ENCODE results near the gene DDX39A.
A peak's percentile ranks its signal among the peaks of the same experiment; 100 is the strongest.

DDX39A gene

DNA sequence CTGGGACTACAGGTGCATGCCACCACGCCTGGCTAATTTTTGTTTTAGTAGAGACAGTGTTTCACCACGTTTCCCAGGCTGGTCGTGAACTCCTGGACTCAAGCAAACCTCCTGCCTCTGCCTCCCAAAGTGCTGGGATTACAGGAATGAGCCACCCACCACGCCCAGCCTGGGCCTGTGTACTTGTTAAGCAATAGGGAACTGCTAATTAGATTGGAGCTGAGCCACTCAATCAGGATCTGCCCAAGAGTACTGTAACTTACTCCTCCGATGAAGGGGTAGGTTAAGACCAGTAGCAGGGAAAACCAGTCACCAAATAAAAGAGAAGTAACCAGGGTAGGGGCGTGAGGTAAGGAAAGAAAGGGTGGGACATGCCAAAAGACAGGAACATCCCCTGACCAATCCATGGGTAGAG, 2.3 kb downstream of the DDX39A start:
- Histone ChIP-seq H3K9ac (ENCODE audit: low read length) (peak overlapping the region; percentile 48), H3K27me3 (ENCODE audit: control insufficient read depth in 1 of 2, insufficient read depth in 1 of 2, low read length in 2 of 2) (no peaks in the 10 kb centered on the region), H3K79me1 (replicated peaks; ENCODE audit: low read length, poor library complexity, severe bottlenecking) (peaks cover 1% of the 10 kb centered on the region), H3K4me3 (ENCODE audit: insufficient read depth in 1 of 2, low read depth in 1 of 2, low read length in 2 of 2) (peak overlapping the region in 1 of 2 experiments; percentile 38), H3K23ac (ENCODE audit: low read length in 2 of 2) (peak overlapping the region in 1 of 2 experiments; percentile 86), H4K8ac (ENCODE audit: low read length) (no peak overlapping the region), H2AFZ (ENCODE audit: low read depth, low read length) (no peak overlapping the region), H3K36me3 (ENCODE audit: control insufficient read depth in 1 of 2, insufficient read depth in 2 of 2, low read depth in 1 of 2, low read length in 2 of 2) (peaks cover 20 to 29% of the 10 kb centered on the region in 2 experiments), H3K4ac (ENCODE audit: low read depth in 1 of 2, low read length in 2 of 2) (no peak overlapping the region), H3K18ac (ENCODE audit: low read depth in 1 of 2, low read length in 2 of 2) (no peak overlapping the region), H3K27ac (ENCODE audit: low read length, poor library complexity, severe bottlenecking) (no peak overlapping the region), H3K14ac (ENCODE audit: low read length in 2 of 2) (no peak overlapping the region), H3K4me2 (ENCODE audit: low read length, poor library complexity, severe bottlenecking) (no peak overlapping the region), H2BK120ac (ENCODE audit: low read depth, low read length) (no peak overlapping the region), H3K9me3 (ENCODE audit: control insufficient read depth, low read length) (no peaks in the 10 kb centered on the region), H3K4me1 (ENCODE audit: control insufficient read depth, insufficient read depth, low read depth, low read length) (peaks cover 35% of the 10 kb centered on the region), H4K91ac (ENCODE audit: low read length) (no peak overlapping the region), H2BK5ac (ENCODE audit: low read depth, low read length, poor library complexity, severe bottlenecking) (no peak overlapping the region), H2AK5ac (ENCODE audit: low read length, severe bottlenecking) (no peak overlapping the region), H2BK12ac (ENCODE audit: low read length in 2 of 2) (no peak overlapping the region), H2BK15ac (ENCODE audit: low read depth, poor library complexity, severe bottlenecking) (no peak overlapping the region)
- DNase-seq, result no peak
- 89% methylated on average over 6 of the region's 6 CpGs for WGBS

DNA sequence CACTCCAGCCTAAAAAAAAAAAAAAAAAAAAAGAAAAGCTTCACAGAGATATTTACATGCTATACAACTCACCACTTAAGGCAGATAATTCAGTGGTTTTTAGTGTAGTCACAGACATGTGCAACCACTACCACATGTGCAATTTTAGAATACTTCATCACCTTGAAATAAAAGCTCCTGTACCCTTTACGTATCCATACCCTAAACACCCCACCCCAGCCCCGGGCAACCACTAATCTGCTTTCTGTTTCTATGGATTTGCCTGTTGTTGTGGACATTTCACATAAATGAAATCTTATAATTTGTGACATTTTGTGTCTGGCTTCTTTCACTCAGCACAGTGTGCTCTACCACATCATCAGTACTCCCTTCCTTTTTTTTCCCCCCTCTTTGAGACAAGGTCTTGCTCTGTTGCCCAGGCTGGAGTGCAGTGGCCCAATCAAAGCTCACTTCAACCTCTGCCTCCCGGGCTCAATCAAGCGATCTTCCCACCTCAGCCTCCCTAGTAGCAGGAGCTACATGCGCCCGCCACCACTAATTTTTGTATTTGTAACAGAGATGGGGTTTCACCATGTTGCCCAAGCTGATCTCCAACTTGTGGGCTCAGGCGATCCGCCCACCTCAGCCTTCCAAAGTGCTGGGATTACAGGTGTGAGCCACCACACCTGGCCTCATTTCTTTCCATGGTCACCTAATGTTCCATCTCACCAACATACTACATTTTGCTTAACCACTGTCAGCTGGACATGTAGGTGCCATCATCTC, 4.0 kb downstream of the DDX39A start:
- Histone ChIP-seq H3K4ac (ENCODE audit: low read depth in 1 of 2, low read length in 2 of 2) (no peak overlapping the region), H3K9me3 (ENCODE audit: control insufficient read depth, low read length) (no peaks in the 10 kb centered on the region), H2AK5ac (ENCODE audit: low read length, severe bottlenecking) (no peak overlapping the region), H2BK15ac (ENCODE audit: low read depth, poor library complexity, severe bottlenecking) (no peak overlapping the region), H3K36me3 (ENCODE audit: control insufficient read depth in 1 of 2, insufficient read depth in 2 of 2, low read depth in 1 of 2, low read length in 2 of 2) (peaks cover 37 to 46% of the 10 kb centered on the region in 2 experiments), H3K23ac (ENCODE audit: low read length in 2 of 2) (no peak overlapping the region), H2BK120ac (ENCODE audit: low read depth, low read length) (no peak overlapping the region), H2BK5ac (ENCODE audit: low read depth, low read length, poor library complexity, severe bottlenecking) (no peak overlapping the region), H3K79me1 (replicated peaks; ENCODE audit: low read length, poor library complexity, severe bottlenecking) (peaks cover 5% of the 10 kb centered on the region), H2AFZ (ENCODE audit: low read depth, low read length) (no peak overlapping the region), H3K18ac (ENCODE audit: low read depth in 1 of 2, low read length in 2 of 2) (no peak overlapping the region), H3K27me3 (ENCODE audit: control insufficient read depth in 1 of 2, insufficient read depth in 1 of 2, low read length in 2 of 2) (no peaks in the 10 kb centered on the region), H3K27ac (ENCODE audit: low read length, poor library complexity, severe bottlenecking) (no peak overlapping the region), H2BK12ac (ENCODE audit: low read length in 2 of 2) (no peak overlapping the region), H4K91ac (ENCODE audit: low read length) (no peak overlapping the region), H3K9ac (ENCODE audit: low read length) (no peak overlapping the region), H3K4me2 (ENCODE audit: low read length, poor library complexity, severe bottlenecking) (no peak overlapping the region), H3K4me1 (ENCODE audit: control insufficient read depth, insufficient read depth, low read depth, low read length) (peaks cover 35% of the 10 kb centered on the region), H4K8ac (ENCODE audit: low read length) (no peak overlapping the region), H3K4me3 (ENCODE audit: insufficient read depth in 1 of 2, low read depth in 1 of 2, low read length in 2 of 2) (no peak overlapping the region), H3K14ac (ENCODE audit: low read length in 2 of 2) (no peak overlapping the region)
- WGBS, result 97% methylated on average over 6 of the region's 8 CpGs
- no peak for DNase-seq

DNA sequence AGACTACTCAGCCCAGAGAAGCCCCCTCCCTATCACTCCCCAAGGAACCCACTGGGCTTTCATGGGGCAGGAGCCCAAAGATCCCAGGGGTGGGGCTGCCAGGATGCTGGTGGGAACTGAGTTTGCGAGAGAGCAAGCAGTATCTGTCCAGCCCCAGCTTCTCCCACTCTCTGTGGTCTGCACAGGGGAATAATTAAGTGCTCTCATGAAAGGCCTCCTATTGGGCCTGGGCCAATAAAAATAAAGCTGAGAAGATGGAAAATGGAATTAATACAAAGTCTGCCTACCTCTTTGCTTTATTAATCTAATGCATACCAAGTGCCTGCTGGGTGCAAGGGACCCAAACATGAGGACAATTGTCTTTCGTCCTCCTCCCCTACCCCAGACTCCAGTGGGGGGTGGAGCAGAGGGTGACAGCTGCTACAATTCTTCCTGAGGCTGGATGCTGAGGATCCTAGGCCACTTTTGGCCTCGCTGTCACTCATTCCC, 5.4 kb downstream of the DDX39A start:
- H2BK5ac ChIP-seq (ENCODE audit: low read depth, low read length, poor library complexity, severe bottlenecking), result no peak overlapping the region
- H2AK5ac ChIP-seq (ENCODE audit: low read length, severe bottlenecking), result no peak overlapping the region
- no peak overlapping the region for H2BK12ac ChIP-seq (ENCODE audit: low read length in 2 of 2)
- peak overlapping the region; percentile 3 for H3K9ac ChIP-seq (ENCODE audit: low read length)
- H4K91ac ChIP-seq (ENCODE audit: low read length), result no peak overlapping the region
- no peak overlapping the region for H3K23ac ChIP-seq (ENCODE audit: low read length in 2 of 2)
- peaks cover 51 to 60% of the 10 kb centered on the region in 2 experiments for H3K36me3 ChIP-seq (ENCODE audit: control insufficient read depth in 1 of 2, insufficient read depth in 2 of 2, low read depth in 1 of 2, low read length in 2 of 2)
- no peak overlapping the region for H3K4me3 ChIP-seq (ENCODE audit: insufficient read depth in 1 of 2, low read depth in 1 of 2, low read length in 2 of 2)
- H3K4ac ChIP-seq (ENCODE audit: low read depth in 1 of 2, low read length in 2 of 2), result no peak overlapping the region
- H3K18ac ChIP-seq (ENCODE audit: low read depth in 1 of 2, low read length in 2 of 2), result no peak overlapping the region
- no peak overlapping the region for H2BK120ac ChIP-seq (ENCODE audit: low read depth, low read length)
- no peak overlapping the region for H4K8ac ChIP-seq (ENCODE audit: low read length)
- no peak overlapping the region for H3K14ac ChIP-seq (ENCODE audit: low read length in 2 of 2)
- H2BK15ac ChIP-seq (ENCODE audit: low read depth, poor library complexity, severe bottlenecking), result no peak overlapping the region
- H3K79me1 ChIP-seq (replicated peaks; ENCODE audit: low read length, poor library complexity, severe bottlenecking), result peaks cover 14% of the 10 kb centered on the region
- no peak for DNase-seq
- no peaks in the 10 kb centered on the region for H3K9me3 ChIP-seq (ENCODE audit: control insufficient read depth, low read length)
- H3K27me3 ChIP-seq (ENCODE audit: control insufficient read depth in 1 of 2, insufficient read depth in 1 of 2, low read length in 2 of 2), result no peaks in the 10 kb centered on the region
- no peak overlapping the region for H2AFZ ChIP-seq (ENCODE audit: low read depth, low read length)
- peak overlapping the region; percentile 10 for H3K27ac ChIP-seq (ENCODE audit: low read length, poor library complexity, severe bottlenecking)
- H3K4me2 ChIP-seq (ENCODE audit: low read length, poor library complexity, severe bottlenecking), result peak overlapping the region; percentile 9
- H3K4me1 ChIP-seq (ENCODE audit: control insufficient read depth, insufficient read depth, low read depth, low read length), result peaks cover 32% of the 10 kb centered on the region
- WGBS, result 87% methylated on average over 3 of the region's 3 CpGs

DNA sequence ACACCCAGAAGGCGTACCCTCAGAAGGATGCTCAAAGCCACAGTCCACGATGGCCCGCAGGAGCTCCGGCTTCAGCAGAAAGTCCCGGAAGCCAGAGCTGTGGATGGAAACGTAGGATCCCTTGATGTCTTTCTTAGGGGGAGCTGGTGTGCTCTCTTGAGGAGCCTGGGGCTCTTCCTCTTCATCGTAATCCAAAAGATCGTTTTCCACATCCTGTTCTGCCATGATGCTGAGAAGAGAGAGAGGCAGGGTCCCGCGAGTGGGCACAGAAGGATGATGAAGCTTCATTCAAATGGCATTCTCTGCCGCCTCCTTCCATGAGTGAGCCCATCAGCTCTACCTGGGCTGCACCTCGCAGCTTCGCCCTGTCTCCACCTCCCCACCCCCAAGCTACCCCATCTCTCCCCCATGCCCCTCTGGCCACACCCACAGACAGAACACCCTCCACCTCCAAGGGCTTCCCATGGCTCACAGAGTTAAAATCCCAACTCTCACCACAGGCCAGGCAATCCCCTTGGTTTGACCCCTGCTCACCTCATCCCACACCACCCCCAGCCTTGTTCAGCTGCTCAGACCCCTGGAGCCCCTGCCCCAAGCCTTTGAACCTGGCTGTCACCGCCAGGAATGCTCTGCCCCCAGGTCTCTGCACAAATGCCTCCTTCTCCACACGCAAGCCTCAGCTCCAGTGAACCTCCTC, 6.0 kb downstream of the DDX39A start:
- Histone ChIP-seq H3K4me3 (ENCODE audit: insufficient read depth in 1 of 2, low read depth in 1 of 2, low read length in 2 of 2) (no peak overlapping the region), H3K14ac (ENCODE audit: low read length in 2 of 2) (no peak overlapping the region), H2AFZ (ENCODE audit: low read depth, low read length) (no peak overlapping the region), H4K8ac (ENCODE audit: low read length) (no peak overlapping the region), H2BK12ac (ENCODE audit: low read length in 2 of 2) (no peak overlapping the region), H2BK120ac (ENCODE audit: low read depth, low read length) (no peak overlapping the region), H3K9me3 (ENCODE audit: control insufficient read depth, low read length) (no peaks in the 10 kb centered on the region), H3K23ac (ENCODE audit: low read length in 2 of 2) (peak overlapping the region in 1 of 2 experiments; percentile 70), H3K4me2 (ENCODE audit: low read length, poor library complexity, severe bottlenecking) (peak overlapping the region; percentile 9), H3K79me1 (replicated peaks; ENCODE audit: low read length, poor library complexity, severe bottlenecking) (peaks cover 18% of the 10 kb centered on the region), H3K4ac (ENCODE audit: low read depth in 1 of 2, low read length in 2 of 2) (no peak overlapping the region), H3K18ac (ENCODE audit: low read depth in 1 of 2, low read length in 2 of 2) (no peak overlapping the region), H3K4me1 (ENCODE audit: control insufficient read depth, insufficient read depth, low read depth, low read length) (peaks cover 32% of the 10 kb centered on the region), H2AK5ac (ENCODE audit: low read length, severe bottlenecking) (no peak overlapping the region), H4K91ac (ENCODE audit: low read length) (no peak overlapping the region), H3K27ac (ENCODE audit: low read length, poor library complexity, severe bottlenecking) (peak overlapping the region; percentile 6), H2BK5ac (ENCODE audit: low read depth, low read length, poor library complexity, severe bottlenecking) (no peak overlapping the region), H3K9ac (ENCODE audit: low read length) (peak overlapping the region; percentile 3), H3K36me3 (ENCODE audit: control insufficient read depth in 1 of 2, insufficient read depth in 2 of 2, low read depth in 1 of 2, low read length in 2 of 2) (peaks cover 57 to 66% of the 10 kb centered on the region in 2 experiments), H3K27me3 (ENCODE audit: control insufficient read depth in 1 of 2, insufficient read depth in 1 of 2, low read length in 2 of 2) (no peaks in the 10 kb centered on the region), H2BK15ac (ENCODE audit: low read depth, poor library complexity, severe bottlenecking) (no peak overlapping the region)
- DNase-seq, result no peak
- WGBS, result 95% methylated on average over 15 of the region's 15 CpGs
